MM.1S (cell line): Measurements from ENCODE around the gene ADAMTS2.

Experiments used
- EZH2 ChIP-seq: fragments of 300-600 bp; sonication (generic); optimal IDR thresholded peaks from 2 replicates; pipeline ENCODE3; 2017; ENCODE audit warnings: low read depth, mild to moderate bottlenecking, antibody characterized with exemption, low read length, mixed read lengths
- TF ChIP-seq, protein P1 (sequence below): fragments of 300-600 bp; sonication (generic); IDR thresholded peaks from 2 replicates; pipeline ENCODE4 v1.5.1; 2016; ENCODE audit warnings: antibody characterized with exemption, low read length, mixed read lengths

DNA sequence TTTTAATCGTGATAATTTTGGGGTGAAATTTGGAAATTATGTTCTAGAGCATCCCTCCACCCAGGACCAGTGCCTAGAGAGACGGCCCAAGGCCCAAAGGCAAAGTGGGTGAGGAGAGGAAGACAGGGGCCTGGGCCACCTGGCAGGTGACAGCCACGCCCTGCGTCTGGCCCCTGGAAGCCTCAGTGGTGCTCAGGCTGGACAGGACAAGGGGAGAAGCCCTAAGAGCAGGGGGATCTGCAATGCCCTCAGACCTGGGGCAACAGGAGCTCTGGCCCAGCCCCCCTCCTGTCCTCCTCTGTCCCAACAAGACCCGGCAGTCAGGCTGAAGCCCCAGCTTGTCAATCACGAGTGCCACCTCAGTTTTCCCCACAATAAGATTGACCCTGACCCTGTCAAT, 134.8 kb downstream of the ADAMTS2 start:
- TF ChIP-seq, protein P1, sequence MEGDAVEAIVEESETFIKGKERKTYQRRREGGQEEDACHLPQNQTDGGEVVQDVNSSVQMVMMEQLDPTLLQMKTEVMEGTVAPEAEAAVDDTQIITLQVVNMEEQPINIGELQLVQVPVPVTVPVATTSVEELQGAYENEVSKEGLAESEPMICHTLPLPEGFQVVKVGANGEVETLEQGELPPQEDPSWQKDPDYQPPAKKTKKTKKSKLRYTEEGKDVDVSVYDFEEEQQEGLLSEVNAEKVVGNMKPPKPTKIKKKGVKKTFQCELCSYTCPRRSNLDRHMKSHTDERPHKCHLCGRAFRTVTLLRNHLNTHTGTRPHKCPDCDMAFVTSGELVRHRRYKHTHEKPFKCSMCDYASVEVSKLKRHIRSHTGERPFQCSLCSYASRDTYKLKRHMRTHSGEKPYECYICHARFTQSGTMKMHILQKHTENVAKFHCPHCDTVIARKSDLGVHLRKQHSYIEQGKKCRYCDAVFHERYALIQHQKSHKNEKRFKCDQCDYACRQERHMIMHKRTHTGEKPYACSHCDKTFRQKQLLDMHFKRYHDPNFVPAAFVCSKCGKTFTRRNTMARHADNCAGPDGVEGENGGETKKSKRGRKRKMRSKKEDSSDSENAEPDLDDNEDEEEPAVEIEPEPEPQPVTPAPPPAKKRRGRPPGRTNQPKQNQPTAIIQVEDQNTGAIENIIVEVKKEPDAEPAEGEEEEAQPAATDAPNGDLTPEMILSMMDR: no peak
- no peak for TF ChIP-seq EZH2
